HFFc6 (cell line): Measurements from ENCODE around the gene PTGDS. TPM values are rescaled to one million over a fixed set of nuclear protein-coding genes. Genes with fewer than 3 reads are reported as not detected.

Source experiments
- DNase-seq: peaks from one replicate; pipeline ENCODE4 v3.0.0-alpha.2; 2018
- H3K27ac Mint-ChIP-seq: 2 replicates; pipeline ENCODE4 v1.8.0; 2020; ENCODE audit warnings: mild to moderate bottlenecking, mixed read lengths
- H3K27me3 Mint-ChIP-seq: 2 replicates; pipeline ENCODE4 v1.8.0; 2021; ENCODE audit warnings: mild to moderate bottlenecking, moderate library complexity, mixed read lengths; ENCODE audit not compliant: insufficient read depth
- H3K36me3 Mint-ChIP-seq: 2 replicates; pipeline ENCODE4 v1.8.0; 2021; ENCODE audit warnings: low read depth, mixed read lengths
- H3K4me1 Mint-ChIP-seq: 2 replicates; pipeline ENCODE4 v1.8.0; 2020; ENCODE audit warnings: low read depth, mixed read lengths
- H3K4me3 Mint-ChIP-seq: 2 replicates; pipeline ENCODE4 v1.8.0; 2020; ENCODE audit warnings: mild to moderate bottlenecking, moderate library complexity, mixed read lengths
- H3K9me3 Mint-ChIP-seq: 2 replicates; pipeline ENCODE4 v1.8.0; 2020; ENCODE audit warnings: mild to moderate bottlenecking, mixed read lengths
- CTCF ChIP-seq: fragments of 200-600 bp; sonication (generic); IDR thresholded peaks from 2 replicates; pipeline ENCODE4 v1.5.0; 2021; ENCODE audit warnings: antibody characterized with exemption, mild to moderate bottlenecking
- total RNA-seq, 6 experiments: library from RNA; stranded (reverse); fragmentation: NEBNext Ultra II Directional; extraction: Animal tissue kit (Norgen Biotek cat#: 25700); gene quantifications; 2 replicates in 1 of 6; 3 replicates in 5 of 6; pipeline ENCODE4 v1.2.3, GENCODE V29; 2021

The PTGDS gene
- total RNA-seq, 6 experiments from 2014 or later, result not detected

GRCh38 chr9:136991993-136992818 lies 14.9 kb downstream of the PTGDS start, which contains the start of gene PAXX:
TSS of gene PAXX (plus strand) at chr9:136992422. CDS start at chr9:136992444, 22 bp downstream.
- DNase-seq, result peak; percentile 79
- Mint-ChIP-seq H3K27me3 (peaks cover 21% of the 10 kb centered on the region), H3K9me3 (peaks cover 4% of the 10 kb centered on the region; the same call in 1 of the 2 replicates), H3K27ac (peak within 1 kb of the TSS; percentile 57), H3K4me3 (peak within 1 kb of the TSS; percentile 85), H3K4me1 (peaks cover 9% of the 10 kb centered on the region), H3K36me3 (peaks cover 5% of the 10 kb centered on the region; the same call in 1 of the 2 replicates)
- TF ChIP-seq CTCF, result no peak

- peak overlapping the region; percentile 85 for H3K4me3 Mint-ChIP-seq
Measured at GRCh38 chr9:136992819-136993369, 15.6 kb downstream of the PTGDS start.

GRCh38 chr9:136994180-136994887 lies 17.0 kb downstream of the PTGDS start:
- no peak for TF ChIP-seq CTCF
- Mint-ChIP-seq H3K27ac (no peak overlapping the region), H3K4me3 (no peak overlapping the region; the same call in 1 of the 2 replicates), H3K36me3 (peaks cover 5% of the 10 kb centered on the region; the same call in 1 of the 2 replicates), H3K9me3 (peaks cover 4% of the 10 kb centered on the region; the same call in 1 of the 2 replicates), H3K27me3 (peaks cover 8% of the 10 kb centered on the region), H3K4me1 (peaks cover 22% of the 10 kb centered on the region)
- DNase-seq, result no peak

More at GRCh38 chr9:136992819-136993369, 15.6 kb downstream of the PTGDS start:
- Mint-ChIP-seq H3K4me1 (peaks cover 15% of the 10 kb centered on the region), H3K9me3 (peaks cover 4% of the 10 kb centered on the region; the same call in 1 of the 2 replicates), H3K36me3 (peaks cover 5% of the 10 kb centered on the region; the same call in 1 of the 2 replicates), H3K27me3 (peaks cover 18% of the 10 kb centered on the region), H3K27ac (peak overlapping the region; percentile 57; the same call in 1 of the 2 replicates)
- TF ChIP-seq CTCF, result no peak
- DNase-seq, result no peak

GRCh38 chr9:136994888-136995230 lies 17.6 kb downstream of the PTGDS start:
- Mint-ChIP-seq H3K9me3 (peaks cover 4% of the 10 kb centered on the region; the same call in 1 of the 2 replicates), H3K27me3 (peaks cover 8% of the 10 kb centered on the region), H3K4me1 (peaks cover 23% of the 10 kb centered on the region), H3K4me3 (no peak overlapping the region), H3K36me3 (peaks cover 5% of the 10 kb centered on the region; the same call in 1 of the 2 replicates), H3K27ac (no peak overlapping the region)
- TF ChIP-seq CTCF, result no peak
- DNase-seq, result no peak

- Mint-ChIP-seq H3K27me3 (peaks cover 4% of the 10 kb centered on the region), H3K36me3 (peaks cover 5% of the 10 kb centered on the region; the same call in 1 of the 2 replicates), H3K27ac (no peak overlapping the region), H3K4me1 (peaks cover 28% of the 10 kb centered on the region), H3K9me3 (peaks cover 4% of the 10 kb centered on the region; the same call in 1 of the 2 replicates), H3K4me3 (no peak overlapping the region)
- TF ChIP-seq CTCF, result no peak
- no peak for DNase-seq
Measured at GRCh38 chr9:136995362-136995761, 18.1 kb downstream of the PTGDS start.
